Neural progenitor cell (in vitro differentiated cells): ENCODE results near the gene KCP.

ENCODE experiments used
- CTCF ChIP-seq: fragments of 200-600 bp; sonication (generic); IDR thresholded peaks from 2 replicates; pipeline ENCODE4 v1.5.1; 2017; ENCODE audit warnings: antibody characterized with exemption, mild to moderate bottlenecking
- EZH2 ChIP-seq: fragments of 200-600 bp; sonication (generic); IDR thresholded peaks from 2 replicates; pipeline ENCODE4 v1.6.1; 2017; ENCODE audit warnings: antibody characterized with exemption, mild to moderate bottlenecking, moderate library complexity

- no peak for TF ChIP-seq EZH2
- TF ChIP-seq CTCF, result no peak
These were observed 55.0 kb downstream of the KCP start for GRCh38 chr7:128855559-128855958.
